HL-60/S4 treated with phorbol 12-myristate 13-acetate at 8.2 ng/mL for 4 days and 3 days (cell line): Measurements from ENCODE around the gene GCNT3.

ENCODE experiments used
- in situ Hi-C: fragments of 300-500 bp; cut with MboI; formaldehyde crosslinking; loops from 2 replicates; pipeline ENCODE4 v1.15.0; 2022; ENCODE audit warnings: low sequenced_read_pairs

GCNT3 gene

GRCh38 chr15:59616379-59616778, 4.8 kb downstream of the GCNT3 start:
- in situ Hi-C loops = no loop called here

GRCh38 chr15:59618406-59618805, 6.8 kb downstream of the GCNT3 start:
- in situ Hi-C loops = no loop called here

GRCh38 chr15:59622289-59622688, 10.7 kb downstream of the GCNT3 start:
- in situ Hi-C loops = no loop called here

- in situ Hi-C loops = loop anchor here (25.0 kb wide), 1 partner anchor 95 kb away; no protein-coding TSS in a partner anchor
These were observed 21.1 kb downstream of the GCNT3 start for GRCh38 chr15:59632714-59633113.

GRCh38 chr15:59636184-59636583, 24.6 kb downstream of the GCNT3 start:
- in situ Hi-C loops = loop anchor here (25.0 kb wide), 1 partner anchor 99 kb away; no protein-coding TSS in a partner anchor

GRCh38 chr15:59637507-59637906, 25.9 kb downstream of the GCNT3 start:
- in situ Hi-C loops = loop anchor here (25.0 kb wide), 1 partner anchor 100 kb away; no protein-coding TSS in a partner anchor

- in situ Hi-C loops = loop anchor here (25.0 kb wide), 1 partner anchor 105 kb away; no protein-coding TSS in a partner anchor
These were observed 30.8 kb downstream of the GCNT3 start for GRCh38 chr15:59642351-59642750.

GRCh38 chr15:59644756-59645155, 33.2 kb downstream of the GCNT3 start:
- in situ Hi-C loops = loop anchor here (25.0 kb wide), 1 partner anchor 107 kb away; no protein-coding TSS in a partner anchor

- in situ Hi-C loops = loop anchor here (25.0 kb wide), 1 partner anchor 109 kb away; no protein-coding TSS in a partner anchor
These were observed 34.2 kb downstream of the GCNT3 start for GRCh38 chr15:59645812-59646211.

GRCh38 chr15:59646277-59646676, 34.7 kb downstream of the GCNT3 start:
- in situ Hi-C loops = loop anchor here (25.0 kb wide), 1 partner anchor 109 kb away; no protein-coding TSS in a partner anchor

GRCh38 chr15:59647085-59647484, 35.5 kb downstream of the GCNT3 start:
- in situ Hi-C loops = loop anchor here (25.0 kb wide), 1 partner anchor 110 kb away; no protein-coding TSS in a partner anchor

- in situ Hi-C loops = loop anchor here (25.0 kb wide), 1 partner anchor 112 kb away; no protein-coding TSS in a partner anchor
These were observed 38.0 kb downstream of the GCNT3 start for GRCh38 chr15:59649603-59650002.

- in situ Hi-C loops = no loop called here
These were observed 42.5 kb downstream of the GCNT3 start for GRCh38 chr15:59654046-59654445.

GRCh38 chr15:59656897-59657634, 45.5 kb downstream of the GCNT3 start, which contains the start of gene GTF2A2:
Gene GTF2A2 (minus strand): TSS chr15:59657515. CDS start chr15:59652277, 5,238 bp downstream.
- in situ Hi-C loops = no loop called here

GRCh38 chr15:59657635-59658125, 46.1 kb downstream of the GCNT3 start:
- in situ Hi-C loops = no loop called here

- in situ Hi-C loops = no loop called here
These were observed 47.8 kb downstream of the GCNT3 start for GRCh38 chr15:59659366-59659765.

GRCh38 chr15:59662260-59662659, 50.7 kb downstream of the GCNT3 start:
- in situ Hi-C loops = no loop called here

GRCh38 chr15:59668556-59668955, 57.0 kb downstream of the GCNT3 start:
- in situ Hi-C loops = no loop called here
